ENCODE results near the gene CD34.

DNA sequence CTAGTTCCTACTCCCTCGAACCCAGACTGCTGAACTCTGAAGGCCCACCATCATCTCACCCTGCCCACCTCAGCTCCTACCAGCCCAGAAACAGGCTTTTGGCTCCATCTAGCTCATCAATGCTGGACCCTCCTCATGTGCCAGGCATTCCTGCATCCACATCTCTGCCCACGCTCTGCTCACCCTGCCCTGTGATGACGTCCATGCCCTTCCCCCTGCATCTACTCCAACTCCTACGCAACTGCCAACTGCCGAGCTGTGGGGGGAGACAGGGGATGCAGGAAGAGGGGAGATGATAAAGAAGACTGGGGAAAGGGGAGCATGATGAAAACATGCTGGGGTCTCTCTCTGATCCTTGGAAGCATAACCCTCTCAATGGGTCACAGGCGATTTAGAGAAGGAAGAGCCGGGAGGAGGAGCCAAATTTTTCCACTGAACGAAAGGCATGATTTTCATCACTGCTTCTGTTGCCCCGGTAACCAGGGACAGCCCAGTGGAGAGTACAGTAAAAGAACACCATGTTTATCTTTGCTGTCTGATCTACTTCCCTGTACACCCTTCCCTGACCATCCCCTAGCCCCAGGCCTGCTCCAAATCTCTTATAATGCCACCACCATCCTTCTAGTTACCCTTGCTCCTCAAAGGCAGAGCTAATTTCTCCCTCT, 44.3 kb downstream of the CD34 start:
- TF ChIP-seq POLR2A (IDR thresholded peaks at IDR 0.05; ENCODE audit: low read depth, low read length), result no peak
- no peak for TF ChIP-seq POLR2AphosphoS5 (IDR thresholded peaks at IDR 0.05; ENCODE audit: low read depth, low read length)
